Thyroid gland (tissue), 4 donors: Measurements from ENCODE around the gene CELSR2.

Source experiments
- POLR2A ChIP-seq, 2 donors: fragments of 450-650 bp; IDR thresholded peaks; one replicate each; pipeline ENCODE4 v1.6.1; 2017; ENCODE audit warnings: antibody characterized with exemption in 2 of 2, mild to moderate bottlenecking in 2 of 2, moderate library complexity in 1 of 2
- TF ChIP-seq, protein P1 (sequence below), 6 experiments: fragments of 200-600 bp in 3 of 6; fragments of 450-650 bp in 3 of 6; sonication (generic) in 3 of 6; IDR thresholded peaks; one replicate each; pipeline ENCODE4 v1.5.1; 2016 to 2019; ENCODE audit warnings: antibody characterized with exemption in 6 of 6, mild to moderate bottlenecking in 2 of 6, inconsistent platforms in 1 of 6, moderate library complexity in 1 of 6

DNA sequence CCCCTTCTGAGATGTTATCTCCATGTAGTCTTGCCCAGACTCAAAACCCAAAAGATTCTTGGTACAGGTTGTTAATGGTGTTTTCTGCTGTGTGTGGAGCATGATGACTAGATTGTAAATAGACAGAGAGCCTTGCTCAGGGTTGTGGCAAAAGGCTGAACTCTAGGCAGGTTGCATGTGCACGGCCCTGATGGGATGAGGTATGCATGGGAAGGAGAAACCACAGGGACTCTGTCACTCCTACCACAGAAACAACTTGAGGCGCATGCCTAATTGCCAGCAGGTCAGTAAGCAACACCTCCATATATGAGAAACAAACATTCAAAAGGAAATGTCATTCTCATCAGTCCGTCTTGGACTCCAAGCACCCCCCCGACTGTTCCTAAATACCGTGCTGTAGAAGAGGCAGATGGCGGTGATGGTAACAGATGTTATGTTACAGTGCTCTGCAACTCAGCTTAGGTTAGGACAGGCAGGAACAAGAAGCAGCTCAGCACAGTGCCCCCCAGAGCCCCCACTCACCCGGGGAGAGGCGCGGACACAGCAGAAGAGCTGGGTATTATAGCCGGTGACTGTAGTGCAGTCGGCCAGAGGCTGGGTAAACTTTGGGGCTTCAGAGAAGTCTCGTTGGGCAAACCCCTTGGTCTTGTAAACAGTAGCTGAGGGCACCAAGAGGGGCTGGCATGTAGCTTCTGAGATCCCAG, 46.5 kb downstream of the CELSR2 start:
- TF ChIP-seq, protein P1, sequence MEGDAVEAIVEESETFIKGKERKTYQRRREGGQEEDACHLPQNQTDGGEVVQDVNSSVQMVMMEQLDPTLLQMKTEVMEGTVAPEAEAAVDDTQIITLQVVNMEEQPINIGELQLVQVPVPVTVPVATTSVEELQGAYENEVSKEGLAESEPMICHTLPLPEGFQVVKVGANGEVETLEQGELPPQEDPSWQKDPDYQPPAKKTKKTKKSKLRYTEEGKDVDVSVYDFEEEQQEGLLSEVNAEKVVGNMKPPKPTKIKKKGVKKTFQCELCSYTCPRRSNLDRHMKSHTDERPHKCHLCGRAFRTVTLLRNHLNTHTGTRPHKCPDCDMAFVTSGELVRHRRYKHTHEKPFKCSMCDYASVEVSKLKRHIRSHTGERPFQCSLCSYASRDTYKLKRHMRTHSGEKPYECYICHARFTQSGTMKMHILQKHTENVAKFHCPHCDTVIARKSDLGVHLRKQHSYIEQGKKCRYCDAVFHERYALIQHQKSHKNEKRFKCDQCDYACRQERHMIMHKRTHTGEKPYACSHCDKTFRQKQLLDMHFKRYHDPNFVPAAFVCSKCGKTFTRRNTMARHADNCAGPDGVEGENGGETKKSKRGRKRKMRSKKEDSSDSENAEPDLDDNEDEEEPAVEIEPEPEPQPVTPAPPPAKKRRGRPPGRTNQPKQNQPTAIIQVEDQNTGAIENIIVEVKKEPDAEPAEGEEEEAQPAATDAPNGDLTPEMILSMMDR (IDR thresholded peaks at IDR 0.05), result no peak
- TF ChIP-seq POLR2A (IDR thresholded peaks at IDR 0.05), result no peak
